ENCODE data around the gene DUSP28. TPM values are rescaled to one million over a fixed set of nuclear protein-coding genes. Genes with fewer than 3 reads are reported as not detected.

DUSP28 gene
- total RNA-seq, 2 donors from 2014 or later: 3.9 to 5.3 TPM

GRCh38 chr2:240596080-240596460 lies 35.9 kb downstream of the DUSP28 start:
- intact Hi-C loops (cut with DNase I): no loop called here
- Histone ChIP-seq H3K27me3 (no peaks in the 10 kb centered on the region), H3K4me1 (no peaks in the 10 kb centered on the region), H3K27ac (no peak overlapping the region), H3K9me3 (no peaks in the 10 kb centered on the region), H3K4me3 (no peak overlapping the region), H3K9ac (ENCODE audit: low read depth in 2 of 2, low read length in 2 of 2) (no peak overlapping the region), H3K36me3 (peaks cover 6% of the 10 kb centered on the region)
- TF ChIP-seq, protein P1, sequence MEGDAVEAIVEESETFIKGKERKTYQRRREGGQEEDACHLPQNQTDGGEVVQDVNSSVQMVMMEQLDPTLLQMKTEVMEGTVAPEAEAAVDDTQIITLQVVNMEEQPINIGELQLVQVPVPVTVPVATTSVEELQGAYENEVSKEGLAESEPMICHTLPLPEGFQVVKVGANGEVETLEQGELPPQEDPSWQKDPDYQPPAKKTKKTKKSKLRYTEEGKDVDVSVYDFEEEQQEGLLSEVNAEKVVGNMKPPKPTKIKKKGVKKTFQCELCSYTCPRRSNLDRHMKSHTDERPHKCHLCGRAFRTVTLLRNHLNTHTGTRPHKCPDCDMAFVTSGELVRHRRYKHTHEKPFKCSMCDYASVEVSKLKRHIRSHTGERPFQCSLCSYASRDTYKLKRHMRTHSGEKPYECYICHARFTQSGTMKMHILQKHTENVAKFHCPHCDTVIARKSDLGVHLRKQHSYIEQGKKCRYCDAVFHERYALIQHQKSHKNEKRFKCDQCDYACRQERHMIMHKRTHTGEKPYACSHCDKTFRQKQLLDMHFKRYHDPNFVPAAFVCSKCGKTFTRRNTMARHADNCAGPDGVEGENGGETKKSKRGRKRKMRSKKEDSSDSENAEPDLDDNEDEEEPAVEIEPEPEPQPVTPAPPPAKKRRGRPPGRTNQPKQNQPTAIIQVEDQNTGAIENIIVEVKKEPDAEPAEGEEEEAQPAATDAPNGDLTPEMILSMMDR (IDR thresholded peaks at IDR 0.05): no peak
- DNase-seq: no peak

DNA sequence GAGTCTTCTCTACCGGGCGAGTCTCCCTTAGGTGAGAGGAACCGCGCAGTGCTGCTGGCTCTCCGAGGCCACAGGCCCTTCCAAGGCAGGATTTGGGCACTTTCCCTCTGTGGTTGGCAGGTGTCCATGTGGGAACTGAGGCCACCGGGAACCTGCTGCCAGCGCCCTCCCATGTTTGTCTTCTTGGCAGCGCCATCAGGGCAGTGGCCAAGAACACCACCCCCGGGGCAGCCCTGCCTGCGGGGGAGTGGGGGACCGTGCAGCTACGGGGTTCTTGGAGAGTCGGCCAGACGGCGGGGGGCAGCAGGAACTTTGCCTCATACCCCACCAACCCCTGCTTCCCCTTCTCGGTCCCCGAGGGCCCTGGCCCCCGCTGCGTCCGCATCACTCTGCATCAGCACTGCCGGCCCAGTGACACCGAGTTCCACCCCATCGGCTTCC lies 36.4 kb downstream of the DUSP28 start:
- no peaks in the 10 kb centered on the region for H3K4me1 ChIP-seq
- intact Hi-C loops (cut with DNase I): no loop called here
- H3K36me3 ChIP-seq: peaks cover 6% of the 10 kb centered on the region
- no peaks in the 10 kb centered on the region for H3K9me3 ChIP-seq
- no peak for DNase-seq
- no peak overlapping the region for H3K27ac ChIP-seq
- TF ChIP-seq, protein P1 (IDR thresholded peaks at IDR 0.05): no peak
- H3K4me3 ChIP-seq: no peak overlapping the region
- H3K9ac ChIP-seq (ENCODE audit: low read depth in 2 of 2, low read length in 2 of 2): no peak overlapping the region
- no peaks in the 10 kb centered on the region for H3K27me3 ChIP-seq

- H3K36me3 ChIP-seq: peaks cover 4% of the 10 kb centered on the region
- no peaks in the 10 kb centered on the region for H3K4me1 ChIP-seq
- H3K27me3 ChIP-seq: no peaks in the 10 kb centered on the region
- TF ChIP-seq, protein P1 (IDR thresholded peaks at IDR 0.05): no peak
- H3K27ac ChIP-seq: no peak overlapping the region
- intact Hi-C loops (cut with DNase I): no loop called here
- no peak overlapping the region for H3K9ac ChIP-seq (ENCODE audit: low read depth in 2 of 2, low read length in 2 of 2)
- no peaks in the 10 kb centered on the region for H3K9me3 ChIP-seq
- H3K4me3 ChIP-seq: no peak overlapping the region
- DNase-seq: no peak
Observed at GRCh38 chr2:240597054-240597418, 36.9 kb downstream of the DUSP28 start.

- no peaks in the 10 kb centered on the region for H3K4me1 ChIP-seq
- no peaks in the 10 kb centered on the region for H3K27me3 ChIP-seq
- H3K27ac ChIP-seq: no peak overlapping the region
- no peak overlapping the region for H3K4me3 ChIP-seq
- no peaks in the 10 kb centered on the region for H3K9me3 ChIP-seq
- H3K36me3 ChIP-seq: no peaks in the 10 kb centered on the region
- DNase-seq: no peak
- no peak overlapping the region for H3K9ac ChIP-seq (ENCODE audit: low read depth in 2 of 2, low read length in 2 of 2)
- TF ChIP-seq, protein P1 (IDR thresholded peaks at IDR 0.05): no peak
- intact Hi-C loops (cut with DNase I): no loop called here
Observed at GRCh38 chr2:240597419-240598181, 37.4 kb downstream of the DUSP28 start.

DNA sequence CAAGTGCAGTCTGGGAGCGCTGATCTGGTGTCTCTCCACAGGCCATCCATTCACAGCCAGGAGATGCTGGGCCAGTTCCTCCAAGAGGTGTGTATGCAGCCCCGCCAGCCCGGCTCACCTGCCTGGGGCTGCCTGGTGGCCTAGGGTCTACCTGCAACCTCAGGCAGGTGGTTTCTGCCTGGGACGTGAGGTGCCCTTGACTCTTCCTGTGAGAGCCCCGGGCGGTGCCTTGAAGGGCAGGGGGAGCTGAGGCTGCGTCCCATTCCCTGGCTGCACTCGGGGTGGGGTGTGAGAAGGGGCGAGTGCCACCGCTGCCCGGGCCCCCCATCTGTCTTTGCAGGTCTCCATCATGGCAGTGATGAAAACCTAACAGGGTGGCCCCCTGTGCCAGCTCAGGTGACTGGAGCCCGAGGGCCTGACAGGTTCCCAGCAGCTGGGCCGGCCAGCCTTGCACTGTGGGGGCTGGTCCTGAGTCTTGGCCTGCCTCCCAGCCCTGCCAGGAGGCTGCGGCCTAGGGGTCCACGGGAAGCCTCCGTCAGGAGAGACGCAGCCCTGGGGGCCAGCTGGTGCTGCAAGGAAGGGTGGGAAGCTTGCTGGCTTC lies 38.3 kb downstream of the DUSP28 start:
- Histone ChIP-seq H3K4me1 (peaks cover 6% of the 10 kb centered on the region), H3K9me3 (no peaks in the 10 kb centered on the region), H3K36me3 (no peaks in the 10 kb centered on the region), H3K9ac (ENCODE audit: low read depth in 2 of 2, low read length in 2 of 2) (no peak overlapping the region), H3K27me3 (no peaks in the 10 kb centered on the region), H3K4me3 (no peak overlapping the region), H3K27ac (no peak overlapping the region)
- no peak for DNase-seq
- intact Hi-C loops (cut with DNase I): no loop called here
- TF ChIP-seq, protein P1 (IDR thresholded peaks at IDR 0.05): no peak
